Large intestine (tissue), 3 donors: ENCODE measurements around the gene CASP2. TPM values are rescaled to one million over a fixed set of nuclear protein-coding genes. Genes with fewer than 3 reads are reported as not detected.

Experiments
- DNase-seq, 2 donors: peaks; one replicate each; pipeline versions ENCODE4 v3.0.0 to v3.0.0-alpha.2; 2013
- H3K27ac ChIP-seq: one replicate; pipeline ENCODE4 v1.5.1; 2013; ENCODE audit warnings: low read length
- H3K27me3 ChIP-seq: 2 replicates; pipeline ENCODE4 v1.6.1; 2013; ENCODE audit warnings: low read length; ENCODE audit not compliant: control insufficient read depth, insufficient read depth
- H3K36me3 ChIP-seq: 2 replicates; pipeline ENCODE4 v1.6.1; 2013; ENCODE audit warnings: low read length; ENCODE audit not compliant: control insufficient read depth, insufficient read depth
- H3K4me1 ChIP-seq: one replicate; pipeline ENCODE4 v1.6.1; 2013; ENCODE audit warnings: low read length; ENCODE audit not compliant: control insufficient read depth, insufficient read depth
- H3K4me3 ChIP-seq: one replicate; pipeline ENCODE4 v1.5.1; 2013; ENCODE audit warnings: low read length
- H3K9me3 ChIP-seq: one replicate; pipeline ENCODE4 v1.6.1; 2013; ENCODE audit warnings: mild to moderate bottlenecking, low read depth, low read length, moderate library complexity; ENCODE audit not compliant: control insufficient read depth
- WGBS: methylation state at CpG from one replicate; pipeline ENCODE4 v1.1.5; 2013; ENCODE audit warnings: low lambda C conversion rate; ENCODE audit not compliant: insufficient coverage; 5-methylcytosine and 5-hydroxymethylcytosine counted together
- polyA plus RNA-seq: library from polyadenylated mRNA; unstranded; fragments of 120-200 nt; gene quantifications from one replicate; pipeline ENCODE4 v1.2.1, GENCODE V29; 2013

Gene CASP2
- polyA plus RNA-seq, 1 donor = 29.4 TPM

GRCh38 chr7:143351060-143351459 is 62.9 kb downstream of the CASP2 start:
- no peak overlapping the region for H3K4me3 ChIP-seq
- H3K27ac ChIP-seq = no peak overlapping the region
- H3K27me3 ChIP-seq = peaks cover 13% of the 10 kb centered on the region
- no peaks in the 10 kb centered on the region for H3K36me3 ChIP-seq
- no peak for DNase-seq
- no CpG with 5 or more reads among the region's 5 CpGs for WGBS
- no peaks in the 10 kb centered on the region for H3K9me3 ChIP-seq
- no peaks in the 10 kb centered on the region for H3K4me1 ChIP-seq

GRCh38 chr7:143351574-143351973 is 63.4 kb downstream of the CASP2 start:
- Histone ChIP-seq H3K27me3 (peaks cover 11% of the 10 kb centered on the region), H3K27ac (no peak overlapping the region), H3K36me3 (no peaks in the 10 kb centered on the region), H3K4me3 (no peak overlapping the region), H3K9me3 (no peaks in the 10 kb centered on the region), H3K4me1 (no peaks in the 10 kb centered on the region)
- no peak for DNase-seq
- no CpG with 5 or more reads among the region's 9 CpGs for WGBS

- no peak for DNase-seq
- H3K27ac ChIP-seq = no peak overlapping the region
These were observed 64.4 kb downstream of the CASP2 start for GRCh38 chr7:143352531-143353002.

GRCh38 chr7:143354376-143354775 is 66.2 kb downstream of the CASP2 start:
- no peaks in the 10 kb centered on the region for H3K9me3 ChIP-seq
- WGBS = 86% methylated on average over 2 of the region's 8 CpGs
- no peak overlapping the region for H3K4me3 ChIP-seq

More at GRCh38 chr7:143352531-143353002, 64.4 kb downstream of the CASP2 start:
- Histone ChIP-seq H3K9me3 (no peaks in the 10 kb centered on the region), H3K4me3 (no peak overlapping the region), H3K36me3 (no peaks in the 10 kb centered on the region), H3K27me3 (peaks cover 12% of the 10 kb centered on the region), H3K4me1 (no peaks in the 10 kb centered on the region)
- WGBS = no CpG with 5 or more reads among the region's 11 CpGs

GRCh38 chr7:143354965-143355364 is 66.8 kb downstream of the CASP2 start:
- no peak for DNase-seq
- Histone ChIP-seq H3K4me1 (no peaks in the 10 kb centered on the region), H3K9me3 (no peaks in the 10 kb centered on the region), H3K36me3 (no peaks in the 10 kb centered on the region), H3K27ac (no peak overlapping the region), H3K27me3 (peaks cover 20% of the 10 kb centered on the region), H3K4me3 (no peak overlapping the region)
- WGBS = no CpG with 5 or more reads among the region's 8 CpGs

More at GRCh38 chr7:143354376-143354775, 66.2 kb downstream of the CASP2 start:
- H3K27ac ChIP-seq = no peak overlapping the region
- no peaks in the 10 kb centered on the region for H3K36me3 ChIP-seq
- H3K4me1 ChIP-seq = no peaks in the 10 kb centered on the region
- peaks cover 14% of the 10 kb centered on the region for H3K27me3 ChIP-seq
- DNase-seq = no peak

GRCh38 chr7:143355450-143356385 is 67.6 kb downstream of the CASP2 start:
- H3K36me3 ChIP-seq = no peaks in the 10 kb centered on the region
- peaks cover 24% of the 10 kb centered on the region for H3K27me3 ChIP-seq
- H3K9me3 ChIP-seq = no peaks in the 10 kb centered on the region
- no peak overlapping the region for H3K27ac ChIP-seq
- no CpG with 5 or more reads among the region's 16 CpGs for whole genome bisulfite sequencing
- no peaks in the 10 kb centered on the region for H3K4me1 ChIP-seq
- DNase-seq = no peak
- no peak overlapping the region for H3K4me3 ChIP-seq

GRCh38 chr7:143356414-143357050 is 68.4 kb downstream of the CASP2 start:
- Histone ChIP-seq H3K27me3 (peaks cover 32% of the 10 kb centered on the region), H3K36me3 (no peaks in the 10 kb centered on the region), H3K9me3 (no peaks in the 10 kb centered on the region), H3K4me3 (no peak overlapping the region), H3K4me1 (no peaks in the 10 kb centered on the region), H3K27ac (no peak overlapping the region)
- no CpG with 5 or more reads among the region's 13 CpGs for WGBS
- DNase-seq = no peak

Other genes with a start within 250 kb of the CASP2 start
- gene OR6V1, start 236.0 kb upstream of the CASP2 start, polyA plus RNA-seq = not detected
- not detected for gene PIP, start 156.3 kb upstream of the CASP2 start, polyA plus RNA-seq
- not detected for gene TAS2R39, start 104.9 kb upstream of the CASP2 start, polyA plus RNA-seq
- gene TAS2R40, start 66.3 kb upstream of the CASP2 start, polyA plus RNA-seq = not detected
- 325 TPM for gene GSTK1, start 24.9 kb upstream of the CASP2 start, polyA plus RNA-seq
- gene TMEM139, start 3.4 kb upstream of the CASP2 start, polyA plus RNA-seq = 36.2 TPM
- gene CLCN1, start 27.8 kb downstream of the CASP2 start, polyA plus RNA-seq = 1.6 TPM
- gene FAM131B, start 74.4 kb downstream of the CASP2 start, polyA plus RNA-seq = 5.8 TPM
- 104 TPM for gene ZYX, start 93.0 kb downstream of the CASP2 start, polyA plus RNA-seq
- gene EPHA1, start 120.5 kb downstream of the CASP2 start, polyA plus RNA-seq = 42.5 TPM
- gene TAS2R60, start 155.1 kb downstream of the CASP2 start, polyA plus RNA-seq = not detected
- not detected for gene TAS2R41, start 189.5 kb downstream of the CASP2 start, polyA plus RNA-seq